ENCODE measurements around the gene KIF11. TPM values are rescaled to one million over a fixed set of nuclear protein-coding genes. Genes with fewer than 3 reads are reported as not detected.
"Not testable (repeated sequence)": the region's sequence is repeated elsewhere in the genome, so short reads cannot be mapped to it uniquely, and the experiment has no call there.

KIF11 gene
- polyA plus RNA-seq (ENCODE audit: insufficient read length): 11.8 TPM

DNA sequence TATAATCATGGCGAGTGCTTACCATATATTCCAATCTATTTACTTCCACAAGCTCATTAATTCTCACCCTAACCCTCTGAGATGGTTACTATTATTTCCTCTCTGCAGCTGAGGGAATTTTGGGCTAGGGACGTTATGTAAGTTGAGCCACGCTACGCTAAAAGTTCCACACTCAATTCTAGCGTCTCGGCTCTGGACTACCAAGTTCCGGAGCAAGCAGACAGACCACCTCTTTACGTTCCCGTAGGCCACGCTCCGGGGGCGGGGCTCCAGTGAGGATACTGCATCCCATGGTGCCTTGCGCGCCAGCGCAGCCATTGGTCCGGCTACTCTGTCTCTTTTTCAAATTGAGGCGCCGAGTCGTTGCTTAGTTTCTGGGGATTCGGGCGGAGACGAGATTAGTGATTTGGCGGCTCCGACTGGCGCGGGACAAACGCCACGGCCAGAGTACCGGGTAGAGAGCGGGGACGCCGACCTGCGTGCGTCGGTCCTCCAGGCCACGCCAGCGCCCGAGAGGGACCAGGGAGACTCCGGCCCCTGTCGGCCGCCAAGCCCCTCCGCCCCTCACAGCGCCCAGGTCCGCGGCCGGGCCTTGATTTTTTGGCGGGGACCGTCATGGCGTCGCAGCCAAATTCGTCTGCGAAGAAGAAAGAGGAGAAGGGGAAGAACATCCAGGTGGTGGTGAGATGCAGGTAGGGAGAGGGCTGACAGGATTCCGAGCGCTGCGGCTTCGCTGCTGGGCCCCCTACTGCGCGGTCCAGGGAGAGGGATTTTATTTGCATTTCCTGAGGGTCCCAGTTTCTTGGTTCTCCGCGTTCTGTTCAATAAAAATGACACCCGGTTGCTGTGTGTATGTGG is at the start of gene KIF11:
KIF11 (plus strand) TSS at position 370 of the 858 bp plus-strand sequence; CDS start at position 616, 246 bp downstream.
- DNase-seq (ENCODE audit: low read depth): peak; percentile 95

DNA sequence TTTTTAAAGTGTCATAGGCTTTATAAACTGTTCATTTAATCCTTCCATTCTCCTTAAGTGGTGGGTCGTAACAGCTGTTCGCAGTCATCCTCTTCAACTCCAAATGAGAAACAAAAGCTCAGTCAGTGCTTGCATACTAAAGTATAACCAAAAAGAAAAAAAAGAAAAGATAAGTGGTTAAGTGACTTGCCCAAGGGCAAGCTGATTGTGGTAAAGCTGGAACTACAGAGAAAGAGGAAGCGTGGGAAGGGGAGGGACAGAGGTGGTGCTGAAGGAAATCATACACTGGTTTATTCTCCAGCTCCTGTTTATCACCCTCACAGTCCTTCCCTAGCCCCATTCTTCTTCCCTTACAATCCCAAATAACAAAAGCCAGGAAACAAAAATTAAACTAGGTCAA is 48.6 kb upstream of the KIF11 start:
- DNase-seq (ENCODE audit: low read depth): no peak

DNA sequence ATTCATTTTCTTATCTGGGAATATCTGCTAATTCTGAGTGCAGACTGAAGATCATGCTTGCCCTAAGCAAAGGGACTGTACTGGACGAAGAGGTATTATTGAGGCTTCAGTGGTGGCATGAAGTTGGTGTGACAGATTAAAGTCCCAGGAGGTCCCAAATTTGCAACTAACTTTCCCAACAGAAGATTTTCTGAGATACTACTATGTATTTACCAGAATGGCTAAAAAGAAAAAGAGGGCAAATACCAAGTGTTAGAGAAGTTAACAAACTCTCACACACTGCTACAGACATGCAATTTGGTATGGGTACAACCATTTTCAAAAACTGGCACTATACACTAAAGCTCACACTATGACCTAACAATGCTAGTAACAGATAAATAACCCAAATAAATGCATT is 47.4 kb upstream of the KIF11 start:
- DNase-seq (ENCODE audit: low read depth): no peak

DNA sequence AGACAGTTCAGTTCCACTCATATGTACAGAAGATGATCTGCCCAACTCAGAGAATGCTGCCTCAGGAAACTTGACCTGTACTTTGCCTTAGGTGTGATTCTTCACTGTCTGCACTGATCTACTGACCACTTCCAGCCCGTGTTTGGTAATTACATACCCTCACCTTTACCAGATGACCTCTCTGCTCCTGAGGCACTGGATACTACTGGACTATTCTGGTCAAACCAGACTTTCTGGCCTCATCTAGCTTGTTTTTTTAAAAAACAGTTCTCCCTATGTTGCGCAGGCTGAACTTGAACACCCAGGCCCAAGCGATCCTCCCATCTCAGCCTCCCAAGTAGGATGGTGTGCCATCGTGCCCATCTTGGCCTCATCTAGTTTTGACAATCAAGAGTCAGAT is 45.3 kb upstream of the KIF11 start:
- DNase-seq (ENCODE audit: low read depth): no peak

DNA sequence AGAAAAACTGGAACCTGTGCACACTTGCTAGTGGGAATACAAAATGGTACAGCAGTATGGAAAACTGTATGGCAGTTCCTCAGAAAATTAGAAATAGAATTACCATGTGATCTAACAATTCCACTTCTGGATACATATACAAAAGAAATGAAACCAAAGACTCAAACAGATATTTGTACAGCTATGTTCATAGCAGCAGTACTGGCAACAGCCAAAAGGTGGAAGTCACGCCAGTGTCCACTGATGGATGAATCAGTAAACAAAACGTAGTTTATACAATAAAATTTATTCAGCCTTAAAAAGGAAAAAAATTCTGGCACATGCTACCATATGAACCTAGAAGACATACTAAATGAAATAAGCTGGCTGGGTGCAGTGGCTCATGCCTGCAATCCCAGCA is 42.0 kb upstream of the KIF11 start:
- DNase-seq (ENCODE audit: low read depth): no peak

DNA sequence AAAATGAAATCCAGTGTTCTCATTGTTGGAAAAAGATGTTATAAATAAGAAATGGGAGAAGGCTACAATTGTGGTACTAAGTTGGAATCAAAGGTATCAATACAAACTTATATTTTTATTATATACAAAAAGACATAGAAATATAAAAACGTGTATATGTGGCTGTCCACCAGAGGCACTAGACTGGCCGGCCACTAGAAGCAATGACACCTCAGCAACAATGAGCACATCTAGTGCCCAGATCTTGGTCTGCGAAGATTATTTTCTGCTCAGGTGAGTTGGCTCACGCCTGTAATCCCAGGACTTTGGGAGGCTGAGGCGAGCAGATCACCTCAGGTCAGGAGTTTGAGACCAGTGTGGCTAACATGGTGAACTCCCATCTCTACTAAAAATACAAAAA is 40.6 kb upstream of the KIF11 start:
- DNase-seq (ENCODE audit: low read depth): no peak

DNA sequence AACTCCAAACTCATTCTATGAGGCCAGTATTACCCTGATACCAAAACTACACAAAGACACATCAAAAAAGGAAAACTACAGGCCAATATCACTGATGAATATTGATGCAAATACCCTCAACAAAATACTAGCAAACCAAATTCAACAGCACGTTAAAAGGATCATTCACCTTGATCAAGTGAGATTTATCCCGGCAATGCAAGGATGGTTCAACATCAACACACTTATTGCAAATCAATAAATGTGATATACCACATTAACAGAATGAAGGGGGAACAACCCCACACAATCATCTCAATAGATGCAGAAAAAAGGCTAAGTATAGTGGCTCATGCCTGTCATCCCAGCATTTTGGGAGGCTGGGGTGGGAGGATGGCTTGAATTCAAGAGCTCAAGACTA is 39.0 kb upstream of the KIF11 start:
- DNase-seq (ENCODE audit: low read depth): no peak

DNA sequence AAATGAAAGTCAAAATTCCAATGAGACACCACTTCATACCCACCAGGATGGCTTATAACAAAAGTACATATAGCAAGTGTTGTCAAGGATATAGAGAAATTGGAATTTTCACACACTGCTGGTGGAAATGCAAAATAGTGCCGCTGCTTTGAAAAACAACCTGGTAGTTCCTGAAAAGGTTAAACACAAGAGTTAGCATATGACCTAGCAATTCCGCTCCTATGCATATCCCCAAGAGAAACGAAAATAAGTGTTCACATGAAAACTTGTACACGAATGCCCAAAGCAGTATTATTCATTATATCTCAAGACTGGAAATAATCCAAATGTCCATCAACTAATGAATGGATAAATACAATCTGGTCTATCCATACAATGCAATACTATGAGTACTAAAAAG is 33.9 kb upstream of the KIF11 start:
- DNase-seq (ENCODE audit: low read depth): no peak

DNA sequence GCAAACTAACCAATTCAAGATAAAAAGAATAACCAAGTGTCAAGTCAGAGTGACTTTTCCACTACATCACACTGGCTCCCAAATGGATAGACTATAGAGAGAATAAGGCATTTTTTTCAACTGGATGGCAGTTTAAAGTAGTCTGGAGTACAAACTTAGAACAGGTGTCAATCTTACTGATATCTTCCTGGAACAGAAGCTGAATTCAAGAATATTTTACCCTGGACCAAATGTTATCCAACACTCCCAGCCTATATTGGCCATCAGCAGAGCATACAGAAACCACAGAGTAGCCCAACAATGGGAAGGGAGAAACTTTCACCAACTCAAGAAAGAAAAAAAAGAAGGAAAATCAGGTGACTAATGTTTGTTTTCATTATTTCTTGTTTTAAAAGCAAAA is 30.5 kb upstream of the KIF11 start:
- DNase-seq (ENCODE audit: low read depth): no peak

DNA sequence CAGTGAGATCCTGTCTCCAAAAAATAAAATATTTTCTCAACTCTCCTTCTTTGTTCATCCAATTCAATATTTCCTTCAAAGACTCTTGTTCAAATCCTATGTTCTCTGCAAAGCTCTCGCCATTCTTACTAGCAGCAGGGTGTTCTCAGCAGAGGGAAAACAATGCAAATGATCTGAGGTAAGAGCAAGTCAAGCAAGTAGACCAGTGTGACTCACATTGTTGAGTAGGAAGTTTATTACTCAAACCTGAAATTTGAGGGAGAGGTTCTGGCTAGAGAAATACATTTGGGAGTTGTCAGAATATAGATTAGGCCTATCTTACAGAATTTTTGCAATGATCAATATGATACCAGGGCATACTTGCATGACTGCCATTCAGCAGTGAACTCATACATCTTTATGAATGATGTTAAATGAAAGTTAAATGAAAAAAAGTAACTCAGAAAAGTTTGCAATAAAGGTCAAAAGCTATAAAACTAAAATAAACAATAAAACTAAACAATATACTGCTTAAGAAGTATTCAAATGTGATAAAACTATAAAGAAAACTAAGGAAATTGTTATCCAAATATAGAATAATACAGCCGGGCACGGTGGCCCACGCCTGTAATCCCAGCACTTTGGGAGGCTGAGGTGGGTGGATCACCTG is 24.9 kb upstream of the KIF11 start:
- DNase-seq (ENCODE audit: low read depth): no peak

DNA sequence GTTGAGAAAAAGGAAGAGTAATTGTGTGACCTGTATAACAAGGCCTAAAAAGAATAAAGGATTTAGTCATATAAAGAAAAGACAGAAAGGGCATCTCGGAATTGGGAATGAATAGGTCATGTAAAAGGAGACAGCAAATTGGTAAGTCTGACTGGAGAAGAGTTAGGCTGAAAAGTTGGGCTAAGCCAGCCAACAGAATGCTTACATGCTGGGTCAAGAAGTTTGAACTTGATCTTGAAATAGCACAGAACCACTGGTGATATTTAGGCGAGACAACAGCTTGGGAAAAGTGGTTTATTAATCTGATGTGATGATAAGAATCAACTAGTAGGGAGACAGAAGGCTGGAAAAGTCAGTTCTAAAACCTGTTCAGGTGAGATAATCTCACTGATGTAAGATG is 23.9 kb upstream of the KIF11 start:
- DNase-seq (ENCODE audit: low read depth): no peak

DNA sequence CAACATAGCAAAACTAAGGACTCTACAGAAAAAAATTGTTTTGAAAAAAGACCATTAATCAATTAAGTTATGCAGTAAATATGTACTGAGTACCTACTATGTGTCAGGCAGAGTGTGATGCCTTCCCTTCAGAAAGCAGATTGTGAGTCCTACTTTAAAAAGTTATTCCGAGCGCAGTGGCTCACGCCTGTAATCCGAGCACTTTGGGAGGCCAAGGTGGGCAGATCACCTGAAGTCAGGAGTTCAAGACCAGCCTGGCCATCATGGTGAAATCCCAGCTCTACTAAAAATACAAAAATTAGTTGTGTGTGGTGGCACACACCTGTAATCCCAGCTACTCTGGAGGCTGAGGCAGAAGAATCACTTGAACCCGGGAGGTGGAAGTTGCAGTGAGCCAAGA is 23.3 kb upstream of the KIF11 start:
- DNase-seq (ENCODE audit: low read depth): not testable (repeated sequence)

DNA sequence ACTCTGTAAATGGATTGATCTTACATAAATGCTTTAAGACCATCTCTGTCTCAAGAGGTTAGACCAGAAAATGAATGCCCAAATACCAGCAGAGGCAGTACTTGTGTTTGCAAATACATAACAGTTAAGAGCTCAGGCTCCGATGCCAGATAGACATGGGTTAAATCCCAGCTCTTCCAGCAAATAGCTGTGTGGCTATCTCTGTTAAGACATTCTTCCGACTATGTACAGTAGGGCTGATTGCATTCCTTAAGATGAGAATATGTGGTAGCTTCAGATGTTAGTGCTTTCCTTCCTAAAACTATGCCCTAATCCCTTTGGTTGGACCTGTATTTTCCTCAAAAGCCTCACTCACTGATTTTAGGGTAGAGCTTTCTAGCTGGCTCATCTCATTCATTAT is 21.3 kb upstream of the KIF11 start:
- no peak for DNase-seq (ENCODE audit: low read depth)

DNA sequence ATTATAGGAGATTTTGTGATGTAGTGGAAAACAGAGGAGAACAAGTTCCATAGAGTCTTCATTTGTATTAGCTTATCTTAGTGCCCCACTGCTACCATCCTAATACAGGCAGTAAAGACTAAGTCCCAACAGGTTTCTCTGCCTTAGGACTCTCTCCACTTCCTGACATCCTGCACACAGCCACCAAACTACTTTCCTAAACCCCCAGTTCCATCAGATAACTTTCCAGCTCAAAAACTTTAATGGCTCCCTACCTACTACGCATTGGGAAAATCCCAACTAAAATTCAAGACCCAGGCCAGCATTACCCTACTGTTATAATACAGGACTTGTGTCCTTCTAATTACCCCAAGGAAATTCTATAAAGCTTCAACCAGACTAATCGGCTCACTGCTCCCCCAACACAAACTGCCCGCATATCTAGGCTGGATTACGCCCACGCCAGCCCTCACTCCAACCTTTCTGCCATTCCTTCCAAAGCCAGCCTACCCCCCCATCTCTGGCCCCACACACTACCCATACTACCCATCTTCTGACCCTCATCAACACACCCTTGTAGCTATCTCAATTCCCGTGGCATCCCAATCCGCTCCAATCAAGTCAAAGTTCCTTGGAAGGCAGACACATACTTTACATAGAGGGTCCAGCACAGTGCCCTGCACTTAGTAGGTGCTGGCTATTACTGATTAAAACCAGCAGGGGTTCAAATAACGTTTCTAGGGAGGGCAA is 20.4 kb upstream of the KIF11 start:
- DNase-seq (ENCODE audit: low read depth): no peak

DNA sequence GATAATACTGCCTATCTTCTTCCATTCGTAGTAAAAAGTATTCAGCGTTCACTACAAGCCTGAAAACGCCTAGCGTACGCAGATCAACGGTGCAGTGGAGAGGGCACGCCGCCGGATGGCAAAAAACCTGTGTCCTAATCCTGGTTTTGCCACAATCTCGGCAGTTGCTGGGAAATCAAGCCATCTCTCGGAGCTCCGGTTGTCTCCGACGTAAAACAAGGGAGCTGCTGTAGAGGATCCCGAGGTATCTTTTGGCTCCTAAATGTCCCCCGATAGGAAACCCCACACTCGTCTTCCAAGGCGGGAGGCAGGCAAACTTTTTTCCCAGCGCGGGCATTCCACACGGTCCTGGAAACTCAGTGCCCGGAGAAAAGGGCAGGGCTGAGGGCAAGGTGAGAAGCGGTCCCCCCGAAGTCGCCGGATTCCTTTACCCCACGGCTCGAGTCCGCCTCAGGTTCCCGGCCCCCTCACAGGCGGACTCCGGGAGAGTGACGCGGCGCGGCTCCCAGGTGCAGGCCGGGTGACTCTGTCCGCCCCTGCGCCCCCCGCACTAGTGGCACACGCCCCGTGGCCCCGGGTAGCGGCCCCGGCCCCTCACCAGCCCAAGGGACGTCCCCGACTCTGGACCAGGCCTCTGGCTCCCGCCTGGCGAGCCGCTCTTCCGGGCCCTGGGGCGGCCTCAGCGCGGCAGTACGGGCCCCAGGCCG is 19.7 kb upstream of the KIF11 start:
- DNase-seq (ENCODE audit: low read depth): no peak

DNA sequence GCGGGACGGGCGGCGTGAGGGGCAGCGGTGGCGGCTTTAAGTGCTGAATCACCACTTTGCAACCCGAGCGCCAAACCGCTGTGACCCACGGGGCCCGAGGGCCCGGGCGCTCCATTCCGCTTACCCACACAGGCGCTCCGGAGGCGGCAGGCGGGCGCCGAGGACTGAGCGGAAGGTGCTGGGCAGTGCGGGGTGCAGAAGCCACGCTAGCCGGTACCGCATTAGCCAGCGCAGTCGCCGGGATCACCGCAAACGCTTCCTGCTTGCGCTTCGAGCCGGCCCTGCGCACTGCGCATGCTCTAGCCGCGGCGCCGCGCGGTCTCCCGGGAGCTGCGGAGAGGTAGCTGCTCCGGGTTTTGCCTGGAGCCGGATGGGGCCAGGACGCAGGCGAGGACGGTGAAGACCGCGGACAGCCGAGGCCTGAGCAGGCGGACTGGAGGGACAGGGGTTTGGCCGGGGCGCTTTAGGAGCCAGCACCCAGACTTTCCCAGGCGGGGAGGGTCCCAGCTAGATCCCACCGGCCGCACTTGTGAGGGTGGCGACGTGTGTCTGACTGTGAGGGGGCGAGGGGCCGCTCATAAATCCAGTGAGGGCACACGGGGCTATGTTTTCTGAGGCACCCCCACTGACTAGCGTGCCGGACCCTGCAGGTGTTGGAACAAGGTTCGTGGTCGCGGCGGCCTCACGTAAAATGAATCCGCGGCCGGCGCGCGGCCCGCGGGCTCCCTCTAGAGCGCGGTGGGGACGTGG is 19.0 kb upstream of the KIF11 start, which contains the start of gene IDE:
IDE (minus strand) TSS at position 296 of the 750 bp plus-strand sequence; CDS start at position 222, 74 bp downstream.
- DNase-seq (ENCODE audit: low read depth): no peak

DNA sequence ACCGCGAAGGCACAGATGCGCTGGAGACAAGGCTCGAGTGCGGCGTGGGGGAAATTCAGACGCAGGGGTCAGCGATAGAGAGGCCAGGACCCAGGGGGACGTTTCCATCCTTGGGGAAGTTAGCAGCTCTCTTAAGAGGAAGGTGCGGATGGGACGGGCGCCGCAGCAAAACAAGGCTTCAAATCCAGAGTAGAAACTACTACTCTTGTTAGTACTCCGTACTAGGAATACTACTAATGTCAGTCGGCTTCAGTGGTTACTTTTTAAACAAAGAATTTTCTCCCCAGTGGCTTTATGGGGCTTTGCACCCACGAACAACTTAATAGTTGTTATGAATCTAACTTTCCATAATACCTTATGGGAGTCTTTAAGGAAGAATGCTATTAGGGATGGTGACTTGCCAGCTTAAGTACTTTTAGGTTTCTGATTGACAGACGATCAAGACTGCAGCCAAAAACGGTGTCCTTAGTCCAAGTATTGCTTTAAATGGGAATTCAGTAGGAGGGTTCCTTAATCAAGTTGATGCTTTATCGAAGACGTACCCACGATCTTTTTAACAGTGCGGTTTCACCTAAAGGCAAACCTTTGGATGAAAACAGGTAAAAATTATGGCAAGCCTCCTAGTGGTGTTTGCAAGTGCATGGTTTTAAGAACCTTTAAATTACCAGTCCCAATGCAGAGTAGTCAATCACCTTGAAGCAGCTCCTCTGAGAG is 18.2 kb upstream of the KIF11 start:
- no peak for DNase-seq (ENCODE audit: low read depth)

DNA sequence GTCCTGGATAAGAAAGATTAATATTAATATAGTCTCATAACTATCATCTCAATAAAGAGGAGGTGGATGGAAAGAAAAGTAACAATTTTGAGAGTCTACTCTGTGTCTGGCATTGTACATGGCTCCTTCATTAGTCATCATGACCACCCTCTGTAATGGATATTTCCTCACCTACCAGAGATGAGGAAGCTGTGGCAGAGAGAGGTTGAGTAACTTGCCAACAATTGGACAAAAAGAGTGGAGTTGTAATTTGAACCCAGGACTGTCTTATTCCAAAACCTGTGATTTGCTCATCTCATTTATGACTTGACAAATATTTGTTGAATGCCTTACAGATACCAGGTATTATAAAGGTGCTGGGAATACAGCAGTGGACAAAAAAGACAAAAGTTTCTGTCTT is 17.0 kb upstream of the KIF11 start:
- no peak for DNase-seq (ENCODE audit: low read depth)

DNA sequence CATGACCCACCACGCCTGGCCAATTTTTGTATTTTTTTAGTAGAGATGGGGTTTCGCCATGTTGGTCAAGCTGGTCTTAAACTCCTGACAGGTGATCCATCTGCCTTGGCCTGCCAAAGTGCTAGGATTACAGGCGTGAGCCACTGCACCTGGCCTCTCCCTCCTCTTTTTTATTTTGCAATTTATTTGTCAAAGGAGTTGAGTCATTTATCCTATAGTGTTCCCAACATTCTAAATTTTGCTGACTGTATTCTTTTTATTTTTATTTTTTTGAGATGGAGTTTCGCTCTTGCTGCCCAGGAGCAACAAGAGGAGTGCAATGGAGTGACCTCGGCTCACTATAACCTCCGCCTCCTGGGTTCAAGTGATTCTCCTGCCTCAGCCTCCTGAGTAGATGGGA is 10.6 kb upstream of the KIF11 start:
- DNase-seq (ENCODE audit: low read depth): not testable (repeated sequence)
